BLaER1 treated with 17β-estradiol and CSF1 and Interleukin-3, amounts not matched to agents 10 nM and 100 nM (cell line): ENCODE data around the gene PLEK2.

ENCODE experiments used
- H3K27ac ChIP-seq, 11 experiments: shearing (Covaris generic); formaldehyde crosslinking; 2 replicates each; pipeline ENCODE4 v1.8.1; 2022
- H3K27me3 ChIP-seq, 11 experiments: shearing (Covaris generic); formaldehyde crosslinking; 2 replicates each; pipeline ENCODE4 v1.8.1; 2022
- H3K36me3 ChIP-seq, 11 experiments: shearing (Covaris generic); formaldehyde crosslinking; 2 replicates each; pipeline ENCODE4 v1.8.1; 2022
- H3K4me1 ChIP-seq, 10 experiments: shearing (Covaris generic); formaldehyde crosslinking; 2 replicates each; pipeline ENCODE4 v1.8.1; 2022
- H3K4me2 ChIP-seq, 11 experiments: shearing (Covaris generic); formaldehyde crosslinking; 2 replicates each; pipeline ENCODE4 v1.8.1; 2022
- H3K4me3 ChIP-seq, 10 experiments: shearing (Covaris generic); formaldehyde crosslinking; 2 replicates each; pipeline ENCODE4 v1.8.1; 2022
- H3K9ac ChIP-seq, 11 experiments: shearing (Covaris generic); formaldehyde crosslinking; 2 replicates each; pipeline ENCODE4 v1.8.1; 2022
- H3K9me3 ChIP-seq, 11 experiments: shearing (Covaris generic); formaldehyde crosslinking; replicated peaks in 1 of 11; 2 replicates each; pipeline ENCODE4 v1.8.1; 2022
- H4K20me1 ChIP-seq, 11 experiments: shearing (Covaris generic); formaldehyde crosslinking; 2 replicates each; pipeline ENCODE4 v1.8.1; 2022
- Cebpa-rat ChIP-seq, 11 experiments: shearing (Covaris generic); IDR thresholded peaks; 2 replicates each; pipeline ENCODE4 v1.8.1; 2022

The PLEK2 gene

GRCh38 chr14:67395876-67396189, 16.1 kb downstream of the PLEK2 start:
- H3K4me2 ChIP-seq = peak overlapping the region in 5 of 11 experiments; percentile 1 to 48 (median 8); a peak in 4 of 22 replicates
- peaks cover 0 to 13% (median 4%) of the 10 kb centered on the region in 10 experiments; a peak in 5 of 20 replicates for H3K4me1 ChIP-seq
- 0 out of 22 replicates have a peak, but pooled peaks cover 0 to 5% (median 0%) of the 10 kb centered on the region in 11 experiments for H4K20me1 ChIP-seq
- H3K27ac ChIP-seq = no peak overlapping the region
- no peak overlapping the region for H3K9ac ChIP-seq
- no peak overlapping the region for H3K4me3 ChIP-seq
- no peaks in the 10 kb centered on the region for H3K36me3 ChIP-seq
- H3K9me3 ChIP-seq = no peaks in the 10 kb centered on the region
- TF ChIP-seq Cebpa-rat (IDR thresholded peaks at IDR 0.05) = no peak
- no peaks in the 10 kb centered on the region for H3K27me3 ChIP-seq

- no peaks in the 10 kb centered on the region for H3K9me3 ChIP-seq
- no peak overlapping the region for H3K4me3 ChIP-seq
- H3K27ac ChIP-seq = no peak overlapping the region
- H3K4me2 ChIP-seq = peak overlapping the region in 5 of 11 experiments; percentile 1 to 48 (median 8); a peak in 4 of 22 replicates
- H3K9ac ChIP-seq = no peak overlapping the region
- H3K27me3 ChIP-seq = no peaks in the 10 kb centered on the region
- H3K4me1 ChIP-seq = peaks cover 0 to 13% (median 4%) of the 10 kb centered on the region in 10 experiments; a peak in 5 of 20 replicates
- 0 out of 22 replicates have a peak, but pooled peaks cover 0 to 5% (median 0%) of the 10 kb centered on the region in 11 experiments for H4K20me1 ChIP-seq
- TF ChIP-seq Cebpa-rat (IDR thresholded peaks at IDR 0.05) = no peak
- no peaks in the 10 kb centered on the region for H3K36me3 ChIP-seq
Observed at GRCh38 chr14:67395086-67395875, 16.7 kb downstream of the PLEK2 start.

DNA sequence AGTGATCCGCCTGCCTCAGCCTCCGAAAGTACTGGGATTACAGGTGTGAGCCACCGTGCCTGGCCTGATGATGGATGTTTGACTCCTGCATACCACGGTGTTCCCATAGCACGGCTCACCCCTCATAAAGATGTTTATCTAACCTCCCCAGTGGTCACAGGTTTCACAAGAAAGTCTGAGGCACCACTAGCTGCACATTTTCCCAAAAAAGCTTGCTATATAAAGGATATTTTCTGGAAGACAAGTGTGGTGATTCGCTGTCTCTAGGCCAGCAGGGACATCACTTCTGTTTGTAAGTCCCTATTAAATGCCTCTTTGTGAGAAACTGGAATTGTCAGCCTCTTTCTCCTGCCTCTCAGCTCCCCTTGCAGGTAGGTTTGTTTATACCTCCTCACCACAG, 18.3 kb downstream of the PLEK2 start:
- Histone ChIP-seq H3K27ac (no peak overlapping the region), H3K36me3 (0 out of 22 replicates have a peak, but pooled peaks cover 0 to 3% (median 0%) of the 10 kb centered on the region in 11 experiments), H4K20me1 (peaks cover 0 to 5% (median 0%) of the 10 kb centered on the region in 11 experiments; a peak in 1 of 22 replicates), H3K4me1 (peaks cover 0 to 13% (median 4%) of the 10 kb centered on the region in 10 experiments; a peak in 5 of 20 replicates), H3K9me3 (no peaks in the 10 kb centered on the region), H3K4me3 (no peak overlapping the region), H3K27me3 (no peaks in the 10 kb centered on the region), H3K9ac (no peak overlapping the region), H3K4me2 (no peak overlapping the region)
- no peak for TF ChIP-seq Cebpa-rat (IDR thresholded peaks at IDR 0.05)

DNA sequence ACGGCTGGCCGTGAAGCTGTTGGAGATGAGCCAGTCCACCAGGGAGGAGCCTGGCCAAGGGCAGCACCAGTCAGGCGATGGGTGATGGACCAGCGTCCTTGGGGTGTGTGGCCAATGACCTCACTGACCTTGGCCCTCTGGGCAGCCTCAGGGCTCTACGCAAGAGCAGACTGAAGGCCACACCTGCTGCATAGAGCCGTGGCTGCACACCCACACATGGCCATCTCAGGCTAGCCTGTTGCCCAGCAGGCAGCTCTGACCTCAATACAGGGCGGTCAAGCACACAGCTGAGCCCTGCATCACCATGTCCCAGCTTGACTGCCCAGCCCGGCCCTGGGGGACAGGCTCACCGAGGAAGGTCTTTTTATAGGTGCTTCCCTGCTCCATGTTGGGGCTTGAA, 19.2 kb downstream of the PLEK2 start:
- no peaks in the 10 kb centered on the region for H3K27me3 ChIP-seq
- TF ChIP-seq Cebpa-rat (IDR thresholded peaks at IDR 0.05) = no peak
- no peak overlapping the region for H3K27ac ChIP-seq
- no peak overlapping the region for H3K9ac ChIP-seq
- peaks cover 0 to 5% (median 0%) of the 10 kb centered on the region in 11 experiments; a peak in 1 of 22 replicates for H4K20me1 ChIP-seq
- H3K4me3 ChIP-seq = no peak overlapping the region
- H3K4me2 ChIP-seq = no peak overlapping the region
- H3K9me3 ChIP-seq = no peaks in the 10 kb centered on the region
- H3K4me1 ChIP-seq = peaks cover 0 to 13% (median 4%) of the 10 kb centered on the region in 10 experiments; a peak in 5 of 20 replicates
- peaks cover 0 to 12% (median 5%) of the 10 kb centered on the region in 11 experiments; a peak in 9 of 22 replicates for H3K36me3 ChIP-seq

DNA sequence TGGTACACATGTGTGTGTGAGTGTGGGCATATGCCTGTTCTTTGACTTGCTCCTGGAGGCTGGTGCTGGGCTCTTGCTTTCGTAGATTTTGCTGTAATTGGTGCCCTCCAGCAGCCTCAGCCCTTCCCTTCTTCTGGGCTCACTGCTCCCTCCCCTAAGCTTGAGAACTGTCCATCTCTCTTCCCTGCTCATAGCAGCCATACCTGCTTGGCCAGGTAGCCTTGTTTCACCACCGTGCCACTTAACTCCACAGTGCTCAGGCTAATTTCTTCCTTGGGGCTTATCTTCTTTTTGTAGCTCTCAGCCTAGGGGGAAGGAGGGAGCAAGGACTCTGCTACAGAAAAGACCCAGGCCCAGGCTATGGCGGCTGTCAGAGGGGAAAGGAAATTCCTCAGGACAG, 19.8 kb downstream of the PLEK2 start:
- no peak for TF ChIP-seq Cebpa-rat (IDR thresholded peaks at IDR 0.05)
- H3K4me3 ChIP-seq = no peak overlapping the region
- peaks cover 0 to 5% (median 0%) of the 10 kb centered on the region in 11 experiments; a peak in 1 of 22 replicates for H4K20me1 ChIP-seq
- no peaks in the 10 kb centered on the region for H3K27me3 ChIP-seq
- no peak overlapping the region for H3K9ac ChIP-seq
- H3K9me3 ChIP-seq = no peaks in the 10 kb centered on the region
- H3K4me2 ChIP-seq = no peak overlapping the region
- no peak overlapping the region for H3K27ac ChIP-seq
- peaks cover 1 to 19% (median 11%) of the 10 kb centered on the region in 11 experiments; a peak in 18 of 22 replicates for H3K36me3 ChIP-seq
- H3K4me1 ChIP-seq = peaks cover 0 to 13% (median 4%) of the 10 kb centered on the region in 10 experiments; a peak in 5 of 20 replicates

DNA sequence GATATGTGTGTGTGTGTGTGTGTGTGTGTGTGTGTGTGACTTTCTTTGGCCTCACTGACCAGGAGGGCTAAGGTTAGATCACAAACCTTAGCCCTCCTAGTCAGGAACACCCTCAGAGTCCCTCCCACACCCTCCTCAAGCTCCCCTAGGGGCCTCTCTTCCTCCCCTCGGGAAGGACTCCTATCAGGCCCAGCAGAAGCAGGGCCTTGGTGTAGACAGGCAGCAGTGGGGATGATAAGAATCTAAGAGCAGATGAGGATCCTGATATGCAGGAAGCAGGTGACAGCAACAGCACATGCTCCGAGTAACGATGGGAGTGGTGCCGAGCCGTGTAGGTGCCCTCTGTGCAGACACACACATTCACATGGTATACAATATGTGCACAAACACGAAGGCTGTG, 20.7 kb downstream of the PLEK2 start:
- H3K4me2 ChIP-seq = no peak overlapping the region
- no peak overlapping the region for H3K4me3 ChIP-seq

GRCh38 chr14:67389811-67390534, 22.0 kb downstream of the PLEK2 start:
- peaks cover 0 to 5% (median 0%) of the 10 kb centered on the region in 11 experiments; a peak in 1 of 22 replicates for H4K20me1 ChIP-seq
- TF ChIP-seq Cebpa-rat (IDR thresholded peaks at IDR 0.05) = no peak
- no peak overlapping the region for H3K4me2 ChIP-seq
- no peaks in the 10 kb centered on the region for H3K4me1 ChIP-seq
- no peak overlapping the region for H3K27ac ChIP-seq
- no peaks in the 10 kb centered on the region for H3K9me3 ChIP-seq
- peaks cover 20 to 40% (median 32%) of the 10 kb centered on the region in 11 experiments for H3K36me3 ChIP-seq
- H3K4me3 ChIP-seq = no peak overlapping the region
- no peak overlapping the region for H3K9ac ChIP-seq
- H3K27me3 ChIP-seq = no peaks in the 10 kb centered on the region

More for the DNA sequence above, 20.7 kb downstream of the PLEK2 start:
- no peak overlapping the region for H3K9ac ChIP-seq
- no peak overlapping the region for H3K27ac ChIP-seq
- TF ChIP-seq Cebpa-rat (IDR thresholded peaks at IDR 0.05) = no peak
- no peaks in the 10 kb centered on the region for H3K9me3 ChIP-seq
- H3K36me3 ChIP-seq = peaks cover 7 to 27% (median 19%) of the 10 kb centered on the region in 11 experiments; a peak in 20 of 22 replicates
- no peaks in the 10 kb centered on the region for H3K27me3 ChIP-seq
- peaks cover 0 to 5% (median 0%) of the 10 kb centered on the region in 11 experiments; a peak in 1 of 22 replicates for H4K20me1 ChIP-seq
- H3K4me1 ChIP-seq = peaks cover 0 to 12% (median 4%) of the 10 kb centered on the region in 10 experiments; a peak in 5 of 20 replicates

- Histone ChIP-seq H3K27me3 (no peaks in the 10 kb centered on the region), H4K20me1 (peaks cover 0 to 5% (median 0%) of the 10 kb centered on the region in 11 experiments; a peak in 1 of 22 replicates), H3K36me3 (peaks cover 27 to 47% (median 39%) of the 10 kb centered on the region in 11 experiments), H3K4me2 (no peak overlapping the region), H3K4me3 (no peak overlapping the region), H3K4me1 (no peaks in the 10 kb centered on the region), H3K9ac (no peak overlapping the region), H3K27ac (no peak overlapping the region), H3K9me3 (no peaks in the 10 kb centered on the region)
- no peak for TF ChIP-seq Cebpa-rat (IDR thresholded peaks at IDR 0.05)
Observed at GRCh38 chr14:67389275-67389674, 22.7 kb downstream of the PLEK2 start.

GRCh38 chr14:67387195-67387594, 24.8 kb downstream of the PLEK2 start:
- Histone ChIP-seq H3K4me1 (no peaks in the 10 kb centered on the region), H3K27me3 (no peaks in the 10 kb centered on the region), H3K4me3 (no peak overlapping the region), H3K9ac (no peak overlapping the region), H3K36me3 (peaks cover 48 to 68% (median 60%) of the 10 kb centered on the region in 11 experiments), H4K20me1 (peaks cover 0 to 5% (median 0%) of the 10 kb centered on the region in 11 experiments; a peak in 1 of 22 replicates), H3K9me3 (no peaks in the 10 kb centered on the region), H3K4me2 (no peak overlapping the region), H3K27ac (no peak overlapping the region)
- no peak for TF ChIP-seq Cebpa-rat (IDR thresholded peaks at IDR 0.05)
